ENCODE data around the gene TOMM20. TPM values are rescaled to one million over a fixed set of nuclear protein-coding genes. Genes with fewer than 3 reads are reported as not detected.
"Not testable (repeated sequence)": the region's sequence is repeated elsewhere in the genome, so short reads cannot be mapped to it uniquely, and the experiment has no call there.

Gene TOMM20
- total and polyA plus RNA-seq, 9 of the 15 experiments (the other 6 are each of a cell fraction or from before 2014, with no cell fraction given) = 70.6 to 334 (median 159) TPM

GRCh38 chr1:235092045-235092406 lies 36.6 kb downstream of the TOMM20 start:
- 86% methylated on average over 6 of the region's 8 CpGs for WGBS (ENCODE audit: insufficient coverage, low coverage, missing lambda C conversion rate)
- intact Hi-C loops (cut with micrococcal nuclease) (loop anchor here (2.0 to 5.0 kb wide), 8 partner anchors 160 to 980 kb away; partner anchors contain the start of genes B3GALNT2 and COA6), in situ Hi-C loops (cut with MboI) (loop anchor here (5.0 to 10.0 kb wide), 5 partner anchors 323 to 967 kb away; no protein-coding TSS in a partner anchor)
- H3K4me1 ChIP-seq (replicated peaks in 1 of 2; ENCODE audit: control insufficient read depth in 2 of 2, insufficient read depth in 2 of 2, low read length in 2 of 2) = peaks cover 14 to 18% of the 10 kb centered on the region in 2 experiments
- peak; percentile 85 for TF ChIP-seq NFIC (IDR thresholded peaks at IDR 0.05)
- CTCF ChIA-PET (ENCODE audit: low intra/inter-chr PET ratio) = interaction anchor here (3.0 kb wide), 1 partner anchor 605 kb away, joined by 20 read pairs; no protein-coding TSS in a partner anchor
- not testable (repeated sequence) for H3K27me3 ChIP-seq (ENCODE audit: control insufficient read depth in 2 of 2, insufficient read depth in 2 of 2, low read length in 2 of 2); H3K9ac ChIP-seq (ENCODE audit: insufficient read depth in 1 of 2, low read depth in 2 of 2, low read length in 2 of 2); H3K4me3 ChIP-seq; H2AFZ ChIP-seq (ENCODE audit: low read depth, low read length); H3K9me3 ChIP-seq (replicated peaks; ENCODE audit: control insufficient read depth, insufficient read depth, low read depth, low read length); H3K4me2 ChIP-seq (ENCODE audit: insufficient read depth, low read length); H3K36me3 ChIP-seq (ENCODE audit: control insufficient read depth, insufficient read depth, low read length); H3K9me1 ChIP-seq (ENCODE audit: control insufficient read depth, insufficient read depth, low read length); H3K79me2 ChIP-seq (ENCODE audit: control insufficient read depth, insufficient read depth, low read length); FAIRE-seq; DNase-seq (ENCODE audit: extremely low read depth in 1 of 4, low spot score in 3 of 4); BruUV-seq (replicated peaks); H3K27ac ChIP-seq (ENCODE audit: extremely low read depth, low read depth, low read length); ATAC-seq; H4K20me1 ChIP-seq (replicated peaks; ENCODE audit: control insufficient read depth, insufficient read depth, low read length)
- POLR2A ChIA-PET = interaction anchor here (1.7 kb wide), 1 partner anchor 16 kb away, joined by 4 read pairs; no protein-coding TSS in a partner anchor

GRCh38 chr1:235091319-235092044 lies 37.2 kb downstream of the TOMM20 start:
- H3K4me2 ChIP-seq (ENCODE audit: insufficient read depth, low read length); H3K4me3 ChIP-seq; H3K9me1 ChIP-seq (ENCODE audit: control insufficient read depth, insufficient read depth, low read length); BruUV-seq (replicated peaks); H3K79me2 ChIP-seq (ENCODE audit: control insufficient read depth, insufficient read depth, low read length); H3K27me3 ChIP-seq (ENCODE audit: control insufficient read depth in 2 of 2, insufficient read depth in 2 of 2, low read length in 2 of 2); H4K20me1 ChIP-seq (replicated peaks; ENCODE audit: control insufficient read depth, insufficient read depth, low read length); H3K27ac ChIP-seq (ENCODE audit: extremely low read depth, low read depth, low read length); FAIRE-seq; H3K9ac ChIP-seq (ENCODE audit: insufficient read depth in 1 of 2, low read depth in 2 of 2, low read length in 2 of 2); H3K36me3 ChIP-seq (ENCODE audit: control insufficient read depth, insufficient read depth, low read length); DNase-seq (ENCODE audit: extremely low read depth in 1 of 4, low spot score in 3 of 4); ATAC-seq; H3K9me3 ChIP-seq (replicated peaks; ENCODE audit: control insufficient read depth, insufficient read depth, low read depth, low read length); TF ChIP-seq NR2C2 (tag; IDR thresholded peaks at IDR 0.05): not testable (repeated sequence)
- 0 out of 2 replicates have a peak, but pooled peaks have one; percentile 28 for TF ChIP-seq CEBPG (CRISPR knock-in tag; IDR thresholded peaks at IDR 0.05)
- TF ChIP-seq CEBPG (tag; conservative IDR thresholded peaks at IDR 0.05 in 1 of 2, IDR thresholded peaks at IDR 0.05 in 1 of 2) = 0 out of 4 replicates have a peak, but pooled peaks of 1 of the 2 experiments have one; percentile 28
- peak; percentile 61; the same call in 1 of the 2 replicates for TF ChIP-seq ZNF121 (CRISPR knock-in tag; conservative IDR thresholded peaks at IDR 0.05)
- peak; percentile 65 for TF ChIP-seq CEBPB (tag; IDR thresholded peaks at IDR 0.05)
- 0 out of 2 replicates have a peak, but pooled peaks have one; percentile 13 for TF ChIP-seq ADNP (tag; IDR thresholded peaks at IDR 0.05)
- TF ChIP-seq KDM1A (IDR thresholded peaks at IDR 0.05) = peak in 1 of 2 experiments; percentile 14; a peak in 1 of 4 replicates
- TF ChIP-seq NR2C2 (CRISPR knock-in tag; IDR thresholded peaks at IDR 0.05) = 0 out of 2 replicates have a peak, but pooled peaks have one; percentile 42
- ChIA-PET POLR2A (interaction anchor here (0.6 to 1.7 kb wide), 4 partner anchors 16 to 483 kb away, joined by 3 to 6 read pairs (median 4); no protein-coding TSS in a partner anchor), CTCF (ENCODE audit: low intra/inter-chr PET ratio) (interaction anchor here (3.0 kb wide), 1 partner anchor 604 kb away, joined by 20 read pairs; no protein-coding TSS in a partner anchor)
- in situ Hi-C loops (cut with MboI) (loop anchor here (5.0 to 10.0 kb wide), 5 partner anchors 323 to 967 kb away; no protein-coding TSS in a partner anchor), intact Hi-C loops (cut with micrococcal nuclease) (loop anchor here (2.0 to 5.0 kb wide), 8 partner anchors 161 to 979 kb away; partner anchors contain the start of genes B3GALNT2 and COA6)
- H3K4me1 ChIP-seq (replicated peaks in 1 of 2; ENCODE audit: control insufficient read depth in 2 of 2, insufficient read depth in 2 of 2, low read length in 2 of 2) = peaks cover 14 to 18% of the 10 kb centered on the region in 2 experiments
- H2AFZ ChIP-seq (ENCODE audit: low read depth, low read length) = peak overlapping the region; percentile 81; the same call in 1 of the 2 replicates
- 67% methylated on average over 18 of the region's 20 CpGs for WGBS (ENCODE audit: insufficient coverage, low coverage, missing lambda C conversion rate)
